ENCODE data around the gene MFAP4.

DNA sequence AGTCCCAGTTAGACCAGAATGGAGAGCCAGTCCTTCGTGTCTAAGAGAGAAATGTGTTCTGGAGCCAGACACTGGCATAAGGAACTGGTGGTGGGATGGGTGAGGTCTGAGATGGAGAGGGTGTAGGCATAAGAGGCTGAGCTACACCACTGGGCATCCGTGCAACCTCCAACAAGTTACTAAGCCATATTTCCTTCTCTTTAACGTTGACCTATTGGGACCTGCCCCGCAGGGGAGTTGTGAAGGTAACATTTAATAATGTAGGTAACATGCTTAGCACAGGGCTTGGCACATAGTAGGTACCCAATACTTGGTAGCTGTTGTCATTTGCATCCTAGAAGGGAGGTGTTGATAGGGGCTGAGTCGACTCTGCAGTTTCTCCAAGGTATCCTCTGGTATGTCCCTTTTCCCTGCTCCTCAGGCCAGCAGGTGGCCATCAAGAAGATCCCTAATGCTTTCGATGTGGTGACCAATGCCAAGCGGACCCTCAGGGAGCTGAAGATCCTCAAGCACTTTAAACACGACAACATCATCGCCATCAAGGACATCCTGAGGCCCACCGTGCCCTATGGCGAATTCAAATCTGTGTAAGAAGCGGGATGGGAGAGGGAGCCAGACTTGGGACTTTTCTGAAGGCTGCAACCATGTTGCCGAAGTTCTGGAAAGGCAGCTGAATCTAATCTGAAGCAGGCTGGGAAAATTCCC, 7.5 kb downstream of the MFAP4 start:
- TF ChIP-seq CTCF (IDR thresholded peaks at IDR 0.05 in 8 of 11, conservative IDR thresholded peaks at IDR 0.05 in 3 of 11) (no peak), POLR2AphosphoS5 (IDR thresholded peaks at IDR 0.05) (no peak)

All from spleen (tissue), 7 donors.